ENCODE results near the gene CYP3A7.

Gene CYP3A7

GRCh38 chr7:99767662-99768061, 32.7 kb upstream of the CYP3A7 start:
- no peaks in the 10 kb centered on the region for H3K27me3 ChIP-seq (ENCODE audit: control insufficient read depth, insufficient read depth, low read length)
- no peak overlapping the region for H3K9ac ChIP-seq

DNA sequence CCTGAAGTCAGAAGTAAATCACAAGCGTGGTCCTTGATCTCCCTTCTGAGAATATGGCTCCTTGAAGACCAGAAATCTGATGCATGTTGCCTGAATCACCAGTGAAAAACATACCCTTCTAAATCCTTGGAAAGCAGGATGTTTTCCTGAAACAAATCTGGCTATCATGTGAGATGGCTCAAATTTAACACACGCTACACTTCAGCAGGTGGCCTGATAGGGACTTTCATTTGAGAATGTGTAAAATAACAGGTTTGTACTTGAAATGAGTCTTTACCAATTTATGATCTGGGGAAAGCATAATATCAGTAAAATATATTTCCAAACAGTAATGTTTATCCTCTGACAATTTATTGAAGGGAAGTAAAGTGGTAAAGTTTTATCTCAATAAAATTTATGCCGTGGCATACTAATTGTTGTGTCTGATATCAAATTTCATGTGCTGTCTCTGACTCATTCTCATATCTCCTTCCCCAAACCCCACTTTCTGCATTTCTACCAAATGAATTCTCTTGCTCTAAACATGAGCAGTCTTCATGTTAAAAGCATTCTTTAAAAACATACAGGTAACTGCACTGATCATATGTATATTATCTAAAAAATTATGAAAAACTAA, 31.6 kb upstream of the CYP3A7 start:
- no peak for TF ChIP-seq CTCF (IDR thresholded peaks at IDR 0.05)

More at GRCh38 chr7:99767662-99768061, 32.7 kb upstream of the CYP3A7 start:
- no peaks in the 10 kb centered on the region for H3K36me3 ChIP-seq (ENCODE audit: control insufficient read depth, insufficient read depth, low read length)
- no peak overlapping the region for H3K4me3 ChIP-seq (ENCODE audit: low read depth, low read length)
- H2AFZ ChIP-seq = no peak overlapping the region
- no peak overlapping the region for H3K4me2 ChIP-seq (ENCODE audit: low read length)
- H3K27ac ChIP-seq = no peak overlapping the region
- H3K4me1 ChIP-seq = no peaks in the 10 kb centered on the region
- H3K79me2 ChIP-seq = no peaks in the 10 kb centered on the region
- no peaks in the 10 kb centered on the region for H3K9me3 ChIP-seq (ENCODE audit: control insufficient read depth, low read length)
- TF ChIP-seq CTCF (IDR thresholded peaks at IDR 0.05) = no peak

DNA sequence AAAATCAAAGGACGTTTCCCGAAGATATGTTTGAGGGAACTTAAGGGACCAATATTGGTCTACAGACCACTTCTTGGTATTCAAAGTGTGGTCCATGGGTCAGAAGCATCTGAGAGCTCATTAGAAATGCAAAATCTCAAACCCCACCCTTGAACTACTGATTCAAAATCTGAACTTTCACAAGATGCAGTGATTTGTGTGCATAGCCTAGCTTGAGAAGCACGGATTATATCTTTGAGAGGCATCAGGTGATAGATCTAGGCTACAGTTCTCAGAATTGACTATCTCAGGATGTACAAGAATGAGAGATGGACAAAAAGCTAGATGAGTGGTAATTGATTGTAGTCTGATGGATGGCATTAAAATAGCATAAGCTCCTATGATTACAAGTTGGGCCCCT, 29.5 kb upstream of the CYP3A7 start:
- no peak for TF ChIP-seq CTCF (IDR thresholded peaks at IDR 0.05)
- no peaks in the 10 kb centered on the region for H3K36me3 ChIP-seq (ENCODE audit: control insufficient read depth, insufficient read depth, low read length)
- H3K4me1 ChIP-seq = no peaks in the 10 kb centered on the region
- H3K27me3 ChIP-seq (ENCODE audit: control insufficient read depth, insufficient read depth, low read length) = no peaks in the 10 kb centered on the region
- H3K4me2 ChIP-seq (ENCODE audit: low read length) = no peak overlapping the region
- H3K9ac ChIP-seq = no peak overlapping the region
- H2AFZ ChIP-seq = no peak overlapping the region
- H3K79me2 ChIP-seq = no peaks in the 10 kb centered on the region
- no peak overlapping the region for H3K27ac ChIP-seq
- no peaks in the 10 kb centered on the region for H3K9me3 ChIP-seq (ENCODE audit: control insufficient read depth, low read length)
- H3K4me3 ChIP-seq (ENCODE audit: low read depth, low read length) = no peak overlapping the region

More for the DNA sequence above, 31.6 kb upstream of the CYP3A7 start:
- Histone ChIP-seq H3K9me3 (ENCODE audit: control insufficient read depth, low read length) (no peaks in the 10 kb centered on the region), H3K27me3 (ENCODE audit: control insufficient read depth, insufficient read depth, low read length) (no peaks in the 10 kb centered on the region), H3K9ac (no peak overlapping the region), H2AFZ (no peak overlapping the region), H3K36me3 (ENCODE audit: control insufficient read depth, insufficient read depth, low read length) (no peaks in the 10 kb centered on the region), H3K27ac (no peak overlapping the region), H3K4me2 (ENCODE audit: low read length) (no peak overlapping the region), H3K4me3 (ENCODE audit: low read depth, low read length) (no peak overlapping the region), H3K79me2 (no peaks in the 10 kb centered on the region), H3K4me1 (no peaks in the 10 kb centered on the region)

DNA sequence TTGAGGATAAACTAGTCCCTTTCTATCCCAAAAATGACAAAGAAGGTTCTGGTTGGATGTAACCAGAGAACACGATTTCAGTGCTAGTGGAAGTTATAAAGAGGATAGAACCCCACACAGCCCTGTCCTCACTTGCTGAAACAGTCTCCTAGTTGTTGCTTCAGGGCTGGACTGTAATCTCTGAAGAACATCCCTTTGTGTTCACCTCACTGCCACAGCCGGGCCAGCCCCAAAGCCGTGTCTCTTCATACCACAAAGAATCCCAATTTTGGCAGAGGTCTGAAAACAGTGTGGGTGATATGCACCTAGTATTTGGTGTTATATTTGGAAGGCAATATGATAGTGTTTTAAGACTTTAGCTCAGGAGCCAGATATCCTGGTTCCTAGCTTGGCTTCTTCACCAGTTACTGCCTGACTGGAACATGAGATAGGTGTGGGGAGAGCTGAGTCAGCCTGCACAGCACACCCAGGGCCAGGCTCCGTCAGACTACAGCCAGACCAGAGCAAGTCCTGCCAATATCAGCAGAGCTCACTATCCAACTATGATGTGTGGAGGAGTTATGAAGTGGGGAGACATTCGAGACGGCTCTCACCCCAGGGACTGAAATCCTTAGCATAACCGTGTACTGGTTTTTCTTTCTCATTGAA, 27.8 kb upstream of the CYP3A7 start:
- Histone ChIP-seq H3K9ac (no peak overlapping the region), H3K9me3 (ENCODE audit: control insufficient read depth, low read length) (no peaks in the 10 kb centered on the region), H3K36me3 (ENCODE audit: control insufficient read depth, insufficient read depth, low read length) (no peaks in the 10 kb centered on the region), H3K4me3 (ENCODE audit: low read depth, low read length) (no peak overlapping the region), H3K4me1 (no peaks in the 10 kb centered on the region), H3K4me2 (ENCODE audit: low read length) (no peak overlapping the region), H3K27ac (no peak overlapping the region), H3K27me3 (ENCODE audit: control insufficient read depth, insufficient read depth, low read length) (no peaks in the 10 kb centered on the region), H3K79me2 (no peaks in the 10 kb centered on the region), H2AFZ (no peak overlapping the region)
- TF ChIP-seq CTCF (IDR thresholded peaks at IDR 0.05) = no peak

GRCh38 chr7:99755085-99755484, 20.1 kb upstream of the CYP3A7 start:
- TF ChIP-seq CTCF (IDR thresholded peaks at IDR 0.05) = no peak
- Histone ChIP-seq H3K27me3 (ENCODE audit: control insufficient read depth, insufficient read depth, low read length) (no peaks in the 10 kb centered on the region), H3K4me2 (ENCODE audit: low read length) (no peak overlapping the region), H3K36me3 (ENCODE audit: control insufficient read depth, insufficient read depth, low read length) (no peaks in the 10 kb centered on the region), H2AFZ (no peak overlapping the region), H3K9ac (no peak overlapping the region), H3K79me2 (no peaks in the 10 kb centered on the region), H3K9me3 (ENCODE audit: control insufficient read depth, low read length) (no peaks in the 10 kb centered on the region), H3K4me3 (ENCODE audit: low read depth, low read length) (no peak overlapping the region), H3K27ac (no peak overlapping the region), H3K4me1 (no peaks in the 10 kb centered on the region)
